CD8-positive, alpha-beta memory T cell (primary cell): ENCODE results near the gene SOX15. TPM values are rescaled to one million over a fixed set of nuclear protein-coding genes. Genes with fewer than 3 reads are reported as not detected.

ENCODE experiments used
- CTCF ChIA-PET: fragments of 350-600 bp; sonication (Branson Sonifier 250); formaldehyde crosslinking; loops from one replicate; lab custom pipeline; 2021; ENCODE audit warnings: antibody characterized with exemption; lab: Charles Lee
- POLR2A ChIA-PET: fragments of 350-600 bp; sonication (Branson Sonifier 250); formaldehyde crosslinking; loops from one replicate; lab custom pipeline; 2021; ENCODE audit warnings: antibody characterized with exemption; lab: Charles Lee
- DNase-seq, 5 donors: peaks; one replicate each; pipeline versions ENCODE4 v3.0.0 to v3.0.0-alpha.2; 2020 to 2022; ENCODE audit warnings: mixed read lengths in 1 of 5
- H3K27ac ChIP-seq: one replicate; pipeline ENCODE4 v1.7.0; 2013; ENCODE audit warnings: low read depth, mild to moderate bottlenecking, low read length, moderate library complexity
- H3K27me3 ChIP-seq: 2 replicates; pipeline ENCODE4 v1.7.0; 2013; ENCODE audit warnings: low read length, mild to moderate bottlenecking; ENCODE audit not compliant: insufficient read depth, poor library complexity, severe bottlenecking
- H3K36me3 ChIP-seq: 2 replicates; pipeline ENCODE4 v1.7.0; 2013; ENCODE audit warnings: mild to moderate bottlenecking, low read length, moderate library complexity; ENCODE audit not compliant: insufficient read depth
- H3K4me1 ChIP-seq: 2 replicates; pipeline ENCODE4 v1.7.0; 2013; ENCODE audit warnings: mild to moderate bottlenecking, low read length, moderate library complexity; ENCODE audit not compliant: insufficient read depth
- H3K4me3 ChIP-seq: 2 replicates; pipeline ENCODE4 v1.7.0; 2013; ENCODE audit warnings: mild to moderate bottlenecking, low read length
- H3K9me3 ChIP-seq: 2 replicates; pipeline ENCODE4 v1.7.0; 2013; ENCODE audit warnings: mild to moderate bottlenecking, low read length
- H3K27ac Mint-ChIP-seq, 8 donors: one replicate each; pipeline ENCODE4 v1.8.0; 2020 to 2021; ENCODE audit warnings: mixed read lengths in 8 of 8, mild to moderate bottlenecking in 6 of 8, inconsistent platforms in 3 of 8, moderate library complexity in 3 of 8
- H3K27me3 Mint-ChIP-seq, 2 donors: one replicate each; pipeline ENCODE4 v1.8.0; 2020 to 2021; ENCODE audit warnings: mixed read lengths in 2 of 2, mild to moderate bottlenecking in 1 of 2, moderate library complexity in 1 of 2
- H3K36me3 Mint-ChIP-seq, 3 donors: one replicate each; pipeline ENCODE4 v1.8.0; 2020 to 2021; ENCODE audit warnings: mixed read lengths in 3 of 3, inconsistent platforms in 1 of 3, mild to moderate bottlenecking in 1 of 3
- H3K4me1 Mint-ChIP-seq, 3 donors: one replicate each; pipeline ENCODE4 v1.8.0; 2020 to 2021; ENCODE audit warnings: mixed read lengths in 3 of 3, inconsistent platforms in 1 of 3, mild to moderate bottlenecking in 1 of 3
- H3K4me3 Mint-ChIP-seq, 7 donors: one replicate each; pipeline ENCODE4 v1.8.0; 2020 to 2021; ENCODE audit warnings: mixed read lengths in 7 of 7, mild to moderate bottlenecking in 6 of 7, moderate library complexity in 4 of 7, inconsistent platforms in 2 of 7
- H3K9me3 Mint-ChIP-seq, 5 donors: one replicate each; pipeline ENCODE4 v1.8.0; 2020 to 2022; ENCODE audit warnings: mixed read lengths in 5 of 5, mild to moderate bottlenecking in 3 of 5, moderate library complexity in 2 of 5, inconsistent platforms in 1 of 5
- polyA plus RNA-seq: library from polyadenylated mRNA; unstranded; fragments of 300-500 nt; fragmentation: Illumina TruSeq; gene quantifications from one replicate; pipeline ENCODE4 v1.2.3, GENCODE V29; 2021
- total RNA-seq, 2 experiments: library from RNA; stranded (reverse); gene quantifications; one replicate each; pipeline ENCODE4 v1.2.3, GENCODE V29; 2021

The SOX15 gene
- total and polyA plus RNA-seq, 3 experiments from 2014 or later = 0.29 to 0.31 TPM; not detected in 1

DNA sequence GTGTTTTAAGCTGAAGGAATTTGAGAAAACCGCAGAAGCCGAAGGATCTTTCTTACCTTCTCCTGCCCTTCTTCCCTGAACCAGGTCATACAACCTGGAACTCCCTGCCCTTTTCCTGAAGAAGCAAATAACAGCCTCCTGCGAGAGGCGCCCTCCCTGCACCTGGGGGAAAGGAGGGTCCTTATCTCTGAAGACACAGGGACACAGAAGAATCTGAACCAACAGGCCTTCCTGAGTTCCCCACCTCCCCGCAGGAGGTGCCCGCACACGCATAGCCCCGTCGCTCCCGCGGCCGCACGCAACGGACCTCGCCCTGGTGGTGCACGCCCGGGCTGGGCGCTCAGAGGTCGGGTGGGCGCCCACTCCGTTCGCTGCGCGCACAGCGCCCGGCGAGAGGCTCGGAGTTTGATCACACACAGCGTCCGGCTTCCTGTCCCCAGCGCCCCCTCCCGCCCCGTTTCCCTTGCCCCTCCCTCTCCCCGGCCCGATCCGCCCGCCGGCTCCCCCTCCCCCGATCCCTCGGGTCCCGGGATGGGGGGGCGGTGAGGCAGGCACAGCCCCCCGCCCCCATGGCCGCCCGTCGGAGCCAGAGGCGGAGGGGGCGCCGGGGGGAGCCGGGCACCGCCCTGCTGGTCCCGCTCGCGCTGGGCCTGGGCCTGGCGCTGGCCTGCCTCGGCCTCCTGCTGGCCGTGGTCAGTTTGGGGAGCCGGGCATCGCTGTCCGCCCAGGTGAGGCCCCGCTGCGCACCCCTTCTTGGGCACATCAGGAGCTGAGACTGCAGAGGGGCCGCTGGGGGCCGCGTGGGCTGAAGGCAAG lies 41.1 kb downstream of the SOX15 start, which contains the start of gene TNFSF12:
Gene TNFSF12, plus strand, starts transcription at position 474 of the 816 bp plus-strand sequence. Its CDS starts 96 bp downstream, at position 570.
- Mint-ChIP-seq H3K9me3 (no peaks in the 10 kb centered on the region), H3K4me3 (peak within 1 kb of the TSS; percentile 84 to 94 (median 89)), H3K27ac (peak within 1 kb of the TSS; percentile 76 to 97 (median 93)), H3K36me3 (peaks cover 0 to 16% (median 2%) of the 10 kb centered on the region in 3 donors), H3K27me3 (peaks cover 0 to 4% of the 10 kb centered on the region in 2 donors), H3K4me1 (peaks cover 38 to 51% (median 46%) of the 10 kb centered on the region in 3 donors)
- POLR2A ChIA-PET = interaction anchor here (1.4 kb wide), 2 partner anchors 12 to 139 kb away, joined by 3 to 4 read pairs; partner anchors contain the start of gene TP53
- Histone ChIP-seq H3K36me3 (no peaks in the 10 kb centered on the region), H3K4me1 (peaks cover 45% of the 10 kb centered on the region), H3K9me3 (no peaks in the 10 kb centered on the region), H3K27me3 (no peaks in the 10 kb centered on the region), H3K27ac (peak within 1 kb of the TSS; percentile 45), H3K4me3 (peak within 1 kb of the TSS; percentile 90)
- CTCF ChIA-PET = interaction anchor here (7.6 kb wide), 1 partner anchor 12 kb away, joined by 42 read pairs; the partner anchor contains the start of gene SENP3
- peak; percentile 43 to 75 (median 45) for DNase-seq

DNA sequence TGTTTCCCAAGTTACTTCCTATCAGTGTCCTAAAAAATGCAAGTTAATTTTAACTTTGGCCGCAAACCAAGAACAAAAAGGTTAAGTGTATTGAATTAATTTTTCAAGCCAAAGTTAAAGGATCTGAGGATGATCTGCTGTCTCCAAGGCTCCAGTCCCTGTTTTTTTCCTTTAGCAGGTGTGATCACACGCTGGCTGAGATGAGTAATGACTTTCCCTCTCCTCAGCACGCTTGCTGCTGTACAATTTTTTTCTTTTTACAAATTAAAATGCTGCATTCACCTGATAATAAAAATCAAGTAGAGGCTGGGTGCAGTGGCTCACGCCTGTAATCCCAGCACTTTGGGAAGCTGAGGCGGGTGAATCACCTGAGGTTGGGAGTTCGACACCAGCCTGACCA lies 45.0 kb downstream of the SOX15 start:
- H3K9me3 Mint-ChIP-seq = no peaks in the 10 kb centered on the region
- peaks cover 13 to 15% (median 14%) of the 10 kb centered on the region in 3 donors for H3K4me1 Mint-ChIP-seq
- no peaks in the 10 kb centered on the region for H3K36me3 Mint-ChIP-seq
- Histone ChIP-seq H3K36me3 (no peaks in the 10 kb centered on the region), H3K27ac (no peak overlapping the region), H3K27me3 (no peaks in the 10 kb centered on the region), H3K4me3 (no peak overlapping the region), H3K4me1 (peaks cover 13% of the 10 kb centered on the region), H3K9me3 (no peaks in the 10 kb centered on the region)
- no peak for DNase-seq
- no peak overlapping the region for H3K4me3 Mint-ChIP-seq
- no peak overlapping the region for H3K27ac Mint-ChIP-seq
- peaks cover 0 to 6% of the 10 kb centered on the region in 2 donors for H3K27me3 Mint-ChIP-seq
- POLR2A ChIA-PET = interaction anchor here (0.6 kb wide), 1 partner anchor 91 kb away, joined by 5 read pairs; no protein-coding TSS in a partner anchor
- CTCF ChIA-PET = no interaction called here

DNA sequence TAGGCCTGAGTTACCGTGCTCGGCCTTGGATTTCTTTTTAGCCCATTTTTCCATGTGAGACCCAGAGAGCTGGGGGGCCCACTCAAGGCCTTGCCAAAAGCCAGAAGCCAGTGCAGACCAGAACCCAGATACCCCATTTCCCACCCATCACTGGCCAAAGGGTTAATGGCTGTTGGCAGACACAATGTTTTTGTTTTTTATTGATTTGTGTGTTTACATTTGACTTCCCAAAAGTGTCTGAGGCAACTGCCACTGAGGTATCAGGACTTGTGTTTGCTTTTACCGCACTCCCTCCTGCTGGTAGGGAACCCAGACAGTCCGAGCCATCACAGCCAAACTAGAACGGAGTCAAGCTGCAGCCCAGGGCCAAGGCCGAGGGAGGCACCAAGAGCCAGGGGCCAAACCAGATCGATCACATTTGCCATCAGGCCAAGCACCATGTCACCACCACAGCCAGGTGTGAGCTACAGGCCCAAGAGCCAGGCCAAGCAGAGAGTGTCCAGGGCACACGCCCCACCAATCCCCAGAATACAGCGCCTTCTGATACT lies 48.7 kb downstream of the SOX15 start:
- no peaks in the 10 kb centered on the region for H3K9me3 ChIP-seq
- peak overlapping the region in 1 of 8 donors; percentile 54 for H3K27ac Mint-ChIP-seq
- no peaks in the 10 kb centered on the region for H3K4me1 Mint-ChIP-seq
- CTCF ChIA-PET = interaction anchor here (1.3 kb wide), 1 partner anchor 27 kb away, joined by 3 read pairs; no protein-coding TSS in a partner anchor
- no peaks in the 10 kb centered on the region for H3K9me3 Mint-ChIP-seq
- POLR2A ChIA-PET = no interaction called here
- no peaks in the 10 kb centered on the region for H3K27me3 ChIP-seq
- H3K4me1 ChIP-seq = no peaks in the 10 kb centered on the region
- no peak for DNase-seq
- H3K4me3 ChIP-seq = no peak overlapping the region
- H3K36me3 Mint-ChIP-seq = no peaks in the 10 kb centered on the region
- H3K36me3 ChIP-seq = no peaks in the 10 kb centered on the region
- no peak overlapping the region for H3K27ac ChIP-seq
- no peak overlapping the region for H3K4me3 Mint-ChIP-seq
- peaks cover 8 to 11% of the 10 kb centered on the region in 2 donors for H3K27me3 Mint-ChIP-seq

DNA sequence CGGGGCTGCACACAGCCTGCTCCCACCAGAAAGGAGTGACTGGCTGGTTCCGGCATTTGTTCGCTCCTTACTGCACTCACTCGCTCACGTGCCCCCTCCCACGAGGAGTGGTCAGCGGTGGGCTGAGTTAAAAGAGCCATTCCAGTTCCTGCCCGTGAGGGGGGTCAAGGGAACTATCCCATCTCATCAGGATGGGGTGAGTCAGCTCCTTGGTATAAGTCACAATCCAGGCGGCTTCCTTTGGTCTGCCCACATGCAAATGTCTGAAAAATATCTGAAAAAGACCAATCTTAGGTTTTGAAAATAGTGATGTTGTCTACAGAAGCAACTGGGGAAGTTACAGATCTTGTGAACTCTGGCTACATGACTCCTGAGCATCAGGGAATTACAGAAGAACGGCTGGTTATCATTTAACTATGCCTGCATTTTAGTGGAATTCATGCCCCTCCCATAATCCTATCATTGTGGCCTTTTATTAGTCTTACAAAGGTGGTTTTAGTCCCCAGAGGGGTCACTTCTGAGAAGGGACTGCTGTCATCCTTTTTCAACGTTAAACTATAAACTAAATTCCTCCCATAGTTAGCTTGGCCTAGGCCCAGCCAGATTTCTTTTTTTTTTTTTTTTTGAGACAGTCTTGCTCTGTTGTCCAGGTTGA lies 50.9 kb downstream of the SOX15 start:
- Histone ChIP-seq H3K36me3 (no peaks in the 10 kb centered on the region), H3K27ac (no peak overlapping the region), H3K4me3 (no peak overlapping the region), H3K27me3 (no peaks in the 10 kb centered on the region), H3K9me3 (no peaks in the 10 kb centered on the region), H3K4me1 (no peaks in the 10 kb centered on the region)
- CTCF ChIA-PET = no interaction called here
- no peaks in the 10 kb centered on the region for H3K4me1 Mint-ChIP-seq
- peaks cover 8 to 11% of the 10 kb centered on the region in 2 donors for H3K27me3 Mint-ChIP-seq
- POLR2A ChIA-PET = no interaction called here
- H3K9me3 Mint-ChIP-seq = no peaks in the 10 kb centered on the region
- no peak overlapping the region for H3K27ac Mint-ChIP-seq
- no peaks in the 10 kb centered on the region for H3K36me3 Mint-ChIP-seq
- H3K4me3 Mint-ChIP-seq = no peak overlapping the region
- DNase-seq = no peak

Other genes starting within 250 kb of the SOX15 start
- 1 to 10 TPM; 4.6 to 5.1 TPM for gene KCTD11, start 237.9 kb downstream of the SOX15 start, total RNA-seq
- gene KCTD11, start 237.9 kb downstream of the SOX15 start, polyA plus RNA-seq = 1.9 TPM
- gene TMEM95, start 234.9 kb downstream of the SOX15 start, total RNA-seq = not detected
- gene TMEM95, start 234.9 kb downstream of the SOX15 start, polyA plus RNA-seq = not detected
- 1 to 10 TPM; 4.4 to 5.8 TPM for gene TNK1, start 209.0 kb downstream of the SOX15 start, total RNA-seq
- gene TNK1, start 209.0 kb downstream of the SOX15 start, polyA plus RNA-seq = 3.1 TPM
- 10 to 100 TPM; 79.1 to 81.6 TPM for gene PLSCR3, start 195.6 kb downstream of the SOX15 start, total RNA-seq
- 152 TPM for gene PLSCR3, start 195.6 kb downstream of the SOX15 start, polyA plus RNA-seq
- 10 to 100 TPM; 45.4 to 51.4 TPM for gene TMEM256, start 186.0 kb downstream of the SOX15 start, total RNA-seq
- gene TMEM256, start 186.0 kb downstream of the SOX15 start, polyA plus RNA-seq = 62.4 TPM
- gene NLGN2, start 182.2 kb downstream of the SOX15 start, total RNA-seq = 1 to 10 TPM; 5.6 to 6.6 TPM
- gene NLGN2, start 182.2 kb downstream of the SOX15 start, polyA plus RNA-seq = 0.06 TPM
- not detected for gene SPEM1, start 169.8 kb downstream of the SOX15 start, total RNA-seq
- not detected for gene SPEM1, start 169.8 kb downstream of the SOX15 start, polyA plus RNA-seq
- not detected for gene SPEM2, start 164.5 kb downstream of the SOX15 start, total RNA-seq
- gene SPEM2, start 164.5 kb downstream of the SOX15 start, polyA plus RNA-seq = not detected
- not detected for gene SPEM3, start 161.2 kb downstream of the SOX15 start, total RNA-seq
- not detected for gene SPEM3, start 161.2 kb downstream of the SOX15 start, polyA plus RNA-seq
- gene TMEM102, start 154.7 kb downstream of the SOX15 start, total RNA-seq = 10 to 100 TPM; 11.1 to 11.9 TPM
- 23.3 TPM for gene TMEM102, start 154.7 kb downstream of the SOX15 start, polyA plus RNA-seq
- gene FGF11, start 150.6 kb downstream of the SOX15 start, total RNA-seq = 1 to 10 TPM in 1 of 2 experiments, under 1 TPM in 1; 0.85 to 1.1 TPM
- 0.12 TPM for gene FGF11, start 150.6 kb downstream of the SOX15 start, polyA plus RNA-seq
- gene CHRNB1, start 145.0 kb downstream of the SOX15 start, total RNA-seq = 1 to 10 TPM; 6.0 to 6.3 TPM
- 24.7 TPM for gene CHRNB1, start 145.0 kb downstream of the SOX15 start, polyA plus RNA-seq
- 10 to 100 TPM; 22.8 to 23.1 TPM for gene ZBTB4, start 110.5 kb downstream of the SOX15 start, total RNA-seq
- gene ZBTB4, start 110.5 kb downstream of the SOX15 start, polyA plus RNA-seq = 24.1 TPM
- not detected for gene SLC35G6, start 108.6 kb downstream of the SOX15 start, total RNA-seq
- gene SLC35G6, start 108.6 kb downstream of the SOX15 start, polyA plus RNA-seq = 0.12 TPM
- gene POLR2A, start 105.7 kb downstream of the SOX15 start, total RNA-seq = 100 to 1,000 TPM; 190 to 192 TPM
- 69.6 TPM for gene POLR2A, start 105.7 kb downstream of the SOX15 start, polyA plus RNA-seq
- gene TNFSF12, start 41.0 kb downstream of the SOX15 start, total RNA-seq = 10 to 100 TPM; 18.6 to 22.5 TPM
- gene TNFSF12, start 41.0 kb downstream of the SOX15 start, polyA plus RNA-seq = 60.8 TPM
- gene TNFSF13, start 31.3 kb downstream of the SOX15 start, total RNA-seq = 1 to 10 TPM in 1 of 2 experiments, under 1 TPM in 1; 0.80 to 1.6 TPM
- not detected for gene TNFSF13, start 31.3 kb downstream of the SOX15 start, polyA plus RNA-seq
- gene SENP3, start 28.2 kb downstream of the SOX15 start, total RNA-seq = 100 to 1,000 TPM; 111 to 121 TPM
- gene SENP3, start 28.2 kb downstream of the SOX15 start, polyA plus RNA-seq = 12.0 TPM
- 10 to 100 TPM; 11.1 to 12.7 TPM for gene CD68, start 10.5 kb downstream of the SOX15 start, total RNA-seq
- gene CD68, start 10.5 kb downstream of the SOX15 start, polyA plus RNA-seq = 1.2 TPM
- 100 to 1,000 TPM; 115 to 124 TPM for gene MPDU1, start 6.2 kb downstream of the SOX15 start, total RNA-seq
- 40.5 TPM for gene MPDU1, start 6.2 kb downstream of the SOX15 start, polyA plus RNA-seq
- gene FXR2, start 24.8 kb upstream of the SOX15 start, total RNA-seq = 10 to 100 TPM; 45.7 to 45.9 TPM
- gene FXR2, start 24.8 kb upstream of the SOX15 start, polyA plus RNA-seq = 20.4 TPM
- 10 to 100 TPM; 18.4 to 21.6 TPM for gene SAT2, start 37.7 kb upstream of the SOX15 start, total RNA-seq
- gene SAT2, start 37.7 kb upstream of the SOX15 start, polyA plus RNA-seq = 37.0 TPM
- not detected for gene SHBG, start 40.0 kb upstream of the SOX15 start, total RNA-seq
- not detected for gene SHBG, start 40.0 kb upstream of the SOX15 start, polyA plus RNA-seq
- under 1 TPM; 0.40 to 0.53 TPM for gene ATP1B2, start 60.8 kb upstream of the SOX15 start, total RNA-seq
- gene ATP1B2, start 60.8 kb upstream of the SOX15 start, polyA plus RNA-seq = not detected
- 100 to 1,000 TPM; 150 to 151 TPM for gene TP53, start 97.4 kb upstream of the SOX15 start, total RNA-seq
- 33.5 TPM for gene TP53, start 97.4 kb upstream of the SOX15 start, polyA plus RNA-seq
- 10 to 100 TPM; 29.1 to 31.3 TPM for gene WRAP53, start 98.4 kb upstream of the SOX15 start, total RNA-seq
- gene WRAP53, start 98.4 kb upstream of the SOX15 start, polyA plus RNA-seq = 16.6 TPM
- gene EFNB3, start 115.1 kb upstream of the SOX15 start, total RNA-seq = not detected
- gene EFNB3, start 115.1 kb upstream of the SOX15 start, polyA plus RNA-seq = not detected
- not detected for gene DNAH2, start 127.7 kb upstream of the SOX15 start, total RNA-seq
- not detected for gene DNAH2, start 127.7 kb upstream of the SOX15 start, polyA plus RNA-seq
- 10 to 100 TPM; 84.2 to 89.7 TPM for gene KDM6B, start 244.1 kb upstream of the SOX15 start, total RNA-seq
- gene KDM6B, start 244.1 kb upstream of the SOX15 start, polyA plus RNA-seq = 1.2 TPM